ENCODE results near the gene VAV2.

GRCh38 chr9:133760713-133761290 lies 231.3 kb downstream of the VAV2 start:
- TF ChIP-seq POLR2A (IDR thresholded peaks at IDR 0.05; ENCODE audit: low read depth, low read length), result no peak
- TF ChIP-seq, protein P1, sequence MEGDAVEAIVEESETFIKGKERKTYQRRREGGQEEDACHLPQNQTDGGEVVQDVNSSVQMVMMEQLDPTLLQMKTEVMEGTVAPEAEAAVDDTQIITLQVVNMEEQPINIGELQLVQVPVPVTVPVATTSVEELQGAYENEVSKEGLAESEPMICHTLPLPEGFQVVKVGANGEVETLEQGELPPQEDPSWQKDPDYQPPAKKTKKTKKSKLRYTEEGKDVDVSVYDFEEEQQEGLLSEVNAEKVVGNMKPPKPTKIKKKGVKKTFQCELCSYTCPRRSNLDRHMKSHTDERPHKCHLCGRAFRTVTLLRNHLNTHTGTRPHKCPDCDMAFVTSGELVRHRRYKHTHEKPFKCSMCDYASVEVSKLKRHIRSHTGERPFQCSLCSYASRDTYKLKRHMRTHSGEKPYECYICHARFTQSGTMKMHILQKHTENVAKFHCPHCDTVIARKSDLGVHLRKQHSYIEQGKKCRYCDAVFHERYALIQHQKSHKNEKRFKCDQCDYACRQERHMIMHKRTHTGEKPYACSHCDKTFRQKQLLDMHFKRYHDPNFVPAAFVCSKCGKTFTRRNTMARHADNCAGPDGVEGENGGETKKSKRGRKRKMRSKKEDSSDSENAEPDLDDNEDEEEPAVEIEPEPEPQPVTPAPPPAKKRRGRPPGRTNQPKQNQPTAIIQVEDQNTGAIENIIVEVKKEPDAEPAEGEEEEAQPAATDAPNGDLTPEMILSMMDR (conservative IDR thresholded peaks at IDR 0.05; ENCODE audit: low read depth, low read length), result no peak
- no peak for TF ChIP-seq FOS (IDR thresholded peaks at IDR 0.05; ENCODE audit: low read depth, low read length)
- no peak for TF ChIP-seq CEBPB (IDR thresholded peaks at IDR 0.05; ENCODE audit: low read depth, low read length)
- no peak for TF ChIP-seq MAFK (IDR thresholded peaks at IDR 0.05; ENCODE audit: low read depth, low read length)
- TF ChIP-seq MXI1 (IDR thresholded peaks at IDR 0.05; ENCODE audit: borderline replicate concordance, low read depth, low read length), result no peak
- no peak for TF ChIP-seq USF2 (IDR thresholded peaks at IDR 0.05; ENCODE audit: low read depth, low read length)
- no peak for TF ChIP-seq BHLHE40 (IDR thresholded peaks at IDR 0.05; ENCODE audit: low read depth, low read length)
- TF ChIP-seq CHD1 (IDR thresholded peaks at IDR 0.05; ENCODE audit: low read depth, low read length), result no peak
- no peak for TF ChIP-seq RAD21 (IDR thresholded peaks at IDR 0.05; ENCODE audit: low read length)
- no peak for TF ChIP-seq MAZ (IDR thresholded peaks at IDR 0.05; ENCODE audit: borderline replicate concordance, low read depth, low read length)
- no peak for TF ChIP-seq SMC3 (IDR thresholded peaks at IDR 0.05; ENCODE audit: low read depth, low read length)
- TF ChIP-seq NFE2L2 (IDR thresholded peaks at IDR 0.05; ENCODE audit: low read depth, low read length), result no peak
- TF ChIP-seq RFX5 (IDR thresholded peaks at IDR 0.05; ENCODE audit: low read depth, low read length), result no peak
